Amniotic epithelial cell (primary cell): ENCODE data around the gene ITPRIP.

ENCODE experiments used
- DNase-seq: peaks from one replicate; pipeline ENCODE4 v3.0.0-alpha.2; 2010; ENCODE audit warnings: low read depth

Gene ITPRIP

GRCh38 chr10:104279550-104280259 lies 58.6 kb downstream of the ITPRIP start:
- DNase-seq: no peak

- DNase-seq: no peak
These were observed 60.5 kb downstream of the ITPRIP start for GRCh38 chr10:104277785-104278184.

- no peak for DNase-seq
These were observed 62.1 kb downstream of the ITPRIP start for GRCh38 chr10:104276192-104276591.

- DNase-seq: peak; percentile 17
These were observed 63.2 kb downstream of the ITPRIP start for GRCh38 chr10:104274762-104275721.

- DNase-seq: peak; percentile 45
These were observed 64.2 kb downstream of the ITPRIP start for GRCh38 chr10:104273899-104274575.

- DNase-seq: peak; percentile 35
These were observed 65.0 kb downstream of the ITPRIP start for GRCh38 chr10:104273286-104273685.

- DNase-seq: peak; percentile 98
These were observed 69.3 kb downstream of the ITPRIP start, which contains the start of gene GSTO2 for GRCh38 chr10:104268713-104269645. Gene GSTO2 (plus strand): TSS chr10:104269184. CDS start chr10:104274916, 5,732 bp downstream.

GRCh38 chr10:104268405-104268712 lies 69.9 kb downstream of the ITPRIP start:
- DNase-seq: peak; percentile 16

GRCh38 chr10:104267721-104268404 lies 70.4 kb downstream of the ITPRIP start:
- DNase-seq: no peak

- DNase-seq: no peak
These were observed 73.5 kb downstream of the ITPRIP start for GRCh38 chr10:104264783-104265182.

- peak; percentile 14 for DNase-seq
These were observed 76.2 kb downstream of the ITPRIP start for GRCh38 chr10:104262055-104262454.

- peak; percentile 62 for DNase-seq
These were observed 77.5 kb downstream of the ITPRIP start for GRCh38 chr10:104260775-104261115.

- peak; percentile 24 for DNase-seq
These were observed 78.1 kb downstream of the ITPRIP start for GRCh38 chr10:104259999-104260774.
